Measurements from ENCODE around the gene AMBP.

The AMBP gene

GRCh38 chr9:114086009-114086408 lies 7.9 kb upstream of the AMBP start:
- no peak overlapping the region for H3K9ac ChIP-seq (ENCODE audit: low read depth, low read length, poor library complexity, severe bottlenecking)
- H3K4me2 ChIP-seq (ENCODE audit: low read depth, low read length, poor library complexity, severe bottlenecking), result no peak overlapping the region
- H3K79me2 ChIP-seq (ENCODE audit: insufficient read depth, low read length), result no peaks in the 10 kb centered on the region
- no peak for TF ChIP-seq EZH2phosphoT487 (IDR thresholded peaks at IDR 0.05; ENCODE audit: borderline replicate concordance)
- TF ChIP-seq CTCF (conservative IDR thresholded peaks at IDR 0.05; ENCODE audit: low read length), result no peak
- H3K9me3 ChIP-seq (ENCODE audit: insufficient read depth, low read depth, low read length), result no peaks in the 10 kb centered on the region
- H3F3A ChIP-seq (ENCODE audit: low read depth), result no peaks in the 10 kb centered on the region
- H3K4me1 ChIP-seq (ENCODE audit: insufficient read depth, low read length, poor library complexity, severe bottlenecking), result no peaks in the 10 kb centered on the region
- no peak overlapping the region for H2AFZ ChIP-seq (ENCODE audit: low read length)
- H3K9me2 ChIP-seq (replicated peaks; ENCODE audit: low read depth, low read length), result no peaks in the 10 kb centered on the region
- H3K4me3 ChIP-seq (ENCODE audit: low read length, poor library complexity, severe bottlenecking), result no peak overlapping the region
- no peaks in the 10 kb centered on the region for H3K36me3 ChIP-seq (ENCODE audit: insufficient read depth, low read length)
- no peaks in the 10 kb centered on the region for H3K27me3 ChIP-seq (ENCODE audit: insufficient read depth, low read length, poor library complexity, severe bottlenecking)
- no peaks in the 10 kb centered on the region for H4K20me1 ChIP-seq (ENCODE audit: insufficient read depth, low read length, poor library complexity, severe bottlenecking)

- Histone ChIP-seq H3F3A (ENCODE audit: low read depth) (no peaks in the 10 kb centered on the region), H3K27me3 (ENCODE audit: insufficient read depth, low read length, poor library complexity, severe bottlenecking) (no peaks in the 10 kb centered on the region), H4K20me1 (ENCODE audit: insufficient read depth, low read length, poor library complexity, severe bottlenecking) (no peaks in the 10 kb centered on the region), H3K79me2 (ENCODE audit: insufficient read depth, low read length) (no peaks in the 10 kb centered on the region), H3K36me3 (ENCODE audit: insufficient read depth, low read length) (no peaks in the 10 kb centered on the region), H3K4me2 (ENCODE audit: low read depth, low read length, poor library complexity, severe bottlenecking) (no peak overlapping the region), H3K9ac (ENCODE audit: low read depth, low read length, poor library complexity, severe bottlenecking) (no peak overlapping the region), H3K9me3 (ENCODE audit: insufficient read depth, low read depth, low read length) (no peaks in the 10 kb centered on the region), H3K4me3 (ENCODE audit: low read length, poor library complexity, severe bottlenecking) (no peak overlapping the region), H2AFZ (ENCODE audit: low read length) (no peak overlapping the region), H3K9me2 (replicated peaks; ENCODE audit: low read depth, low read length) (no peaks in the 10 kb centered on the region), H3K4me1 (ENCODE audit: insufficient read depth, low read length, poor library complexity, severe bottlenecking) (no peaks in the 10 kb centered on the region)
- TF ChIP-seq EZH2phosphoT487 (IDR thresholded peaks at IDR 0.05; ENCODE audit: borderline replicate concordance), result no peak
- 0 out of 2 replicates have a peak, but pooled peaks have one; percentile 9 for TF ChIP-seq CTCF (conservative IDR thresholded peaks at IDR 0.05; ENCODE audit: low read length)
These were observed 7.3 kb upstream of the AMBP start for GRCh38 chr9:114085387-114085789.

- H3K9ac ChIP-seq (ENCODE audit: low read depth, low read length, poor library complexity, severe bottlenecking), result no peak overlapping the region
- no peaks in the 10 kb centered on the region for H3K36me3 ChIP-seq (ENCODE audit: insufficient read depth, low read length)
- no peaks in the 10 kb centered on the region for H3K9me3 ChIP-seq (ENCODE audit: insufficient read depth, low read depth, low read length)
- H3K4me3 ChIP-seq (ENCODE audit: low read length, poor library complexity, severe bottlenecking), result no peak overlapping the region
- no peaks in the 10 kb centered on the region for H3K27me3 ChIP-seq (ENCODE audit: insufficient read depth, low read length, poor library complexity, severe bottlenecking)
- H2AFZ ChIP-seq (ENCODE audit: low read length), result no peak overlapping the region
- H4K20me1 ChIP-seq (ENCODE audit: insufficient read depth, low read length, poor library complexity, severe bottlenecking), result no peaks in the 10 kb centered on the region
- no peaks in the 10 kb centered on the region for H3F3A ChIP-seq (ENCODE audit: low read depth)
- no peak for TF ChIP-seq CTCF (conservative IDR thresholded peaks at IDR 0.05; ENCODE audit: low read length)
- TF ChIP-seq EZH2phosphoT487 (IDR thresholded peaks at IDR 0.05; ENCODE audit: borderline replicate concordance), result no peak
- H3K4me2 ChIP-seq (ENCODE audit: low read depth, low read length, poor library complexity, severe bottlenecking), result no peak overlapping the region
- H3K9me2 ChIP-seq (replicated peaks; ENCODE audit: low read depth, low read length), result no peaks in the 10 kb centered on the region
- H3K79me2 ChIP-seq (ENCODE audit: insufficient read depth, low read length), result no peaks in the 10 kb centered on the region
- H3K4me1 ChIP-seq (ENCODE audit: insufficient read depth, low read length, poor library complexity, severe bottlenecking), result no peaks in the 10 kb centered on the region
These were observed 6.4 kb upstream of the AMBP start for GRCh38 chr9:114084282-114085073.
